ENCODE data around the gene ZNF592.

GRCh38 chr15:84824260-84825007 lies 76.0 kb downstream of the ZNF592 start:
- no peak for TF ChIP-seq POLR2A (IDR thresholded peaks at IDR 0.05)
- TF ChIP-seq, protein P1, sequence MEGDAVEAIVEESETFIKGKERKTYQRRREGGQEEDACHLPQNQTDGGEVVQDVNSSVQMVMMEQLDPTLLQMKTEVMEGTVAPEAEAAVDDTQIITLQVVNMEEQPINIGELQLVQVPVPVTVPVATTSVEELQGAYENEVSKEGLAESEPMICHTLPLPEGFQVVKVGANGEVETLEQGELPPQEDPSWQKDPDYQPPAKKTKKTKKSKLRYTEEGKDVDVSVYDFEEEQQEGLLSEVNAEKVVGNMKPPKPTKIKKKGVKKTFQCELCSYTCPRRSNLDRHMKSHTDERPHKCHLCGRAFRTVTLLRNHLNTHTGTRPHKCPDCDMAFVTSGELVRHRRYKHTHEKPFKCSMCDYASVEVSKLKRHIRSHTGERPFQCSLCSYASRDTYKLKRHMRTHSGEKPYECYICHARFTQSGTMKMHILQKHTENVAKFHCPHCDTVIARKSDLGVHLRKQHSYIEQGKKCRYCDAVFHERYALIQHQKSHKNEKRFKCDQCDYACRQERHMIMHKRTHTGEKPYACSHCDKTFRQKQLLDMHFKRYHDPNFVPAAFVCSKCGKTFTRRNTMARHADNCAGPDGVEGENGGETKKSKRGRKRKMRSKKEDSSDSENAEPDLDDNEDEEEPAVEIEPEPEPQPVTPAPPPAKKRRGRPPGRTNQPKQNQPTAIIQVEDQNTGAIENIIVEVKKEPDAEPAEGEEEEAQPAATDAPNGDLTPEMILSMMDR (IDR thresholded peaks at IDR 0.05): no peak
- peak in 1 of 4 donors; percentile 11 for TF ChIP-seq EP300 (IDR thresholded peaks at IDR 0.05)

All from sigmoid colon (tissue), 4 donors.